ENCODE data around the gene COL20A1.

DNA sequence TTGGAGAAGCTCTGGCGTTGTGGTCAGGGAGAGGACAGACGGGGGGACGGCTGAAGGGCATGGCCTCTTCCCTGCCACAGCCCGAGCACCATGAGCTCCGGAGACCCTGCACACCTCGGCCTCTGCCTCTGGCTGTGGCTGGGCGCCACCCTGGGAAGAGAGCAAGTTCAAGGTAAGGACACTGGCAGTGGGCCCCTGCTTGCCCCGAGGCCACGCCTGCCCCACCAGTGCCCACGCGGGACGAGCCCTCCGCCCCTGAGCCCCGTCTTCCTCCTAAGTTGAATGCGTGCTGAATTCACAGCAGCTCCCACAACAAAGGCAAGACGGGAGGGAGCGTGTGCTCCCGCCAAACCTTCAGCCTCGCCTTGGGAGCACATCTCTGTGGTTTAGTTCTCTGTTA is 2.0 kb downstream of the COL20A1 start:
- TF ChIP-seq, protein P1, sequence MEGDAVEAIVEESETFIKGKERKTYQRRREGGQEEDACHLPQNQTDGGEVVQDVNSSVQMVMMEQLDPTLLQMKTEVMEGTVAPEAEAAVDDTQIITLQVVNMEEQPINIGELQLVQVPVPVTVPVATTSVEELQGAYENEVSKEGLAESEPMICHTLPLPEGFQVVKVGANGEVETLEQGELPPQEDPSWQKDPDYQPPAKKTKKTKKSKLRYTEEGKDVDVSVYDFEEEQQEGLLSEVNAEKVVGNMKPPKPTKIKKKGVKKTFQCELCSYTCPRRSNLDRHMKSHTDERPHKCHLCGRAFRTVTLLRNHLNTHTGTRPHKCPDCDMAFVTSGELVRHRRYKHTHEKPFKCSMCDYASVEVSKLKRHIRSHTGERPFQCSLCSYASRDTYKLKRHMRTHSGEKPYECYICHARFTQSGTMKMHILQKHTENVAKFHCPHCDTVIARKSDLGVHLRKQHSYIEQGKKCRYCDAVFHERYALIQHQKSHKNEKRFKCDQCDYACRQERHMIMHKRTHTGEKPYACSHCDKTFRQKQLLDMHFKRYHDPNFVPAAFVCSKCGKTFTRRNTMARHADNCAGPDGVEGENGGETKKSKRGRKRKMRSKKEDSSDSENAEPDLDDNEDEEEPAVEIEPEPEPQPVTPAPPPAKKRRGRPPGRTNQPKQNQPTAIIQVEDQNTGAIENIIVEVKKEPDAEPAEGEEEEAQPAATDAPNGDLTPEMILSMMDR (IDR thresholded peaks at IDR 0.05): no peak
- no peak for TF ChIP-seq POLR2A (IDR thresholded peaks at IDR 0.05)

Measured in tibial nerve (tissue), 3 donors.